Activated T-cell treated with anti-CD3 and anti-CD28 coated beads for 24 hours (primary cell): Measurements from ENCODE around the gene PIP5K1B.
"Not testable (repeated sequence)": the region's sequence is repeated elsewhere in the genome, so short reads cannot be mapped to it uniquely, and the experiment has no call there.

Experiments
- DNase-seq: peaks from one replicate; pipeline ENCODE4 v3.0.0-alpha.2; 2020; ENCODE audit warnings: low read depth

The PIP5K1B gene, protein sequence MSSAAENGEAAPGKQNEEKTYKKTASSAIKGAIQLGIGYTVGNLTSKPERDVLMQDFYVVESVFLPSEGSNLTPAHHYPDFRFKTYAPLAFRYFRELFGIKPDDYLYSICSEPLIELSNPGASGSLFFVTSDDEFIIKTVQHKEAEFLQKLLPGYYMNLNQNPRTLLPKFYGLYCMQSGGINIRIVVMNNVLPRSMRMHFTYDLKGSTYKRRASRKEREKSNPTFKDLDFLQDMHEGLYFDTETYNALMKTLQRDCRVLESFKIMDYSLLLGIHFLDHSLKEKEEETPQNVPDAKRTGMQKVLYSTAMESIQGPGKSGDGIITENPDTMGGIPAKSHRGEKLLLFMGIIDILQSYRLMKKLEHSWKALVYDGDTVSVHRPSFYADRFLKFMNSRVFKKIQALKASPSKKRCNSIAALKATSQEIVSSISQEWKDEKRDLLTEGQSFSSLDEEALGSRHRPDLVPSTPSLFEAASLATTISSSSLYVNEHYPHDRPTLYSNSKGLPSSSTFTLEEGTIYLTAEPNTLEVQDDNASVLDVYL

GRCh38 chr9:68704814-68705530 is at the start of gene PIP5K1B:
Gene PIP5K1B, plus strand, starts transcription at chr9:68705240. Its CDS starts 117,375 bp downstream, at chr9:68822615.
- DNase-seq = peak; percentile 20

GRCh38 chr9:68664036-68664435 is 41.0 kb upstream of the PIP5K1B start:
- DNase-seq = no peak

GRCh38 chr9:68668127-68668526 is 36.9 kb upstream of the PIP5K1B start:
- DNase-seq = no peak

DNA sequence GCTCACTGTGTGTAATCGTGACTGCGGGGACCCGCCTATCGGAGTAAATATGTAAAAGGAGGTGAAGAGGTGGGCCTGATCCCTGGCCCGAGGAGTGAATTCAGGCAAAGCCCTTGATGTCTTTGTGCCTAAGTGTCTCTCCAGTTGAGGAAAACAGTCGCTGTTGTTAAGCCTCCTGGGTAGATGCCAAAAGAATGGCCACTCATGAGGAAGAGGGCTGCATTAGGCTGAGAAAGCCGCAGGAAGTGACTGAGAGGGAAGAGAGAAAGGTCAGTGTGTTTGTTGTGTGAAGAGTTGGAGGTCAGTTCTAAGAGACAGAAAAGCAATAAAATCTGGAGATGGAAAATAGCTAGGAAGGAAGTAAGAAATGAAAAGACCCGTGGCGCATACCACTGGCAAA is 35.8 kb upstream of the PIP5K1B start:
- DNase-seq = no peak

DNA sequence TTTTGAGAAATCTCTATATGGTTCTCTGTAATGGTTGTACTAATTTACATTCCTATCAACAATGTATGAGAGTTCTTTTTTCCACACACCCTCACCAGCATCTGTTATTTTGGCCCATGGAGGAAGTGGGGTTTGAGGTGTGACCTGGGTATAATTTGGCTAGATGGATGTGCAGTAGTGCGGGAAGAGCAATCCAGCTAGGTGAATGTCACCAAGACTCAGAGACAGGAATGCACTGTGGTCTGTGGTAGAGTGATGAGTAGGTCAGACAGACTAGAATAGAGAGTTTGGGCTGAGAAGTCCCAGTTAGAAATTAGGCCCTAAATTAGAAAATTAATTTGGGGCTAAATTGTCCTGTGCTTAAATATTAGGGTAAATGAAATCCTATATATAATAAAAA is 32.8 kb upstream of the PIP5K1B start:
- no peak for DNase-seq

GRCh38 chr9:68672625-68673024 is 32.4 kb upstream of the PIP5K1B start:
- DNase-seq = no peak

GRCh38 chr9:68678430-68678829 is 26.6 kb upstream of the PIP5K1B start:
- DNase-seq = no peak

DNA sequence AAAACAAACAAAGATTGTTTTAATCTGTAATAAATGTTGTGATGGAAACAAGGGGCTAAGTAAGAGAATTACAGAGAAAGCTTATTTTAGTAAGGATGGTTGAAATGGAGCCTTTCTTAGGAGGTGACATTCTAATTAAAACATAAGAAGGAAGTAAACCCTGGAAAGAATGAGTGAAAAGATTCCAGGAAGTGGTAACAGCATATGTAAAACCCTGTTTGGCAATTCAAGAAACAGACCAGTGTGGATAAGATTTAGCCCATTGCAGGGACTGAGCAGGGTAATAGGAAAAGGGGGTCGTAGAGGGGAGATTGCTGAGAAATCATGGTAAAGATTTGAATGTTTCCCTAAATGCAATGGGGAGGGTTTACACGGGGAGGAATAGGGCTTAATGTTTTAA is 21.6 kb upstream of the PIP5K1B start:
- no peak for DNase-seq

GRCh38 chr9:68685213-68685612 is 19.8 kb upstream of the PIP5K1B start:
- no peak for DNase-seq

GRCh38 chr9:68685770-68686169 is 19.3 kb upstream of the PIP5K1B start:
- DNase-seq = no peak

- DNase-seq = no peak
These were observed 15.0 kb upstream of the PIP5K1B start for GRCh38 chr9:68690088-68690487.

DNA sequence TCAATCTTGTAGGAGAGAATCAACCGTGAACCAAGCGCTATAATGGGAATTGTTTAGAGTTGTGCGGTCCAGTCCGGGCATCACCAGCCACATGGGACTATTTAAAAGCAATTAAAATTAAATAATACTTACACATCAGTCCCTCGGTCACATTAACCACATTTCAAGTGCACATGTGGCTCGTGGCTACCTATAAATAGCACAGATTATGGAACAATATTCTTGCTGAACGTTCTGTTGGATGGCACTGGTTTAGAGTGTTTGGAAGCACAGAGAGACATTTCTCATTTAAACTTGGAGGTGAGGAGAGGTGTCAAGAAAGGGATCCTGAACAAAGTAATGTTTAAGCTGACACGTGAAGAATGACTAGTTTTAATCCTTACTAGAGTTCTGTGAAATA is 12.5 kb upstream of the PIP5K1B start:
- DNase-seq = no peak

- DNase-seq = no peak
These were observed 10.9 kb upstream of the PIP5K1B start for GRCh38 chr9:68694125-68694524.

- no peak for DNase-seq
These were observed 7.2 kb upstream of the PIP5K1B start for GRCh38 chr9:68697851-68698250.

DNA sequence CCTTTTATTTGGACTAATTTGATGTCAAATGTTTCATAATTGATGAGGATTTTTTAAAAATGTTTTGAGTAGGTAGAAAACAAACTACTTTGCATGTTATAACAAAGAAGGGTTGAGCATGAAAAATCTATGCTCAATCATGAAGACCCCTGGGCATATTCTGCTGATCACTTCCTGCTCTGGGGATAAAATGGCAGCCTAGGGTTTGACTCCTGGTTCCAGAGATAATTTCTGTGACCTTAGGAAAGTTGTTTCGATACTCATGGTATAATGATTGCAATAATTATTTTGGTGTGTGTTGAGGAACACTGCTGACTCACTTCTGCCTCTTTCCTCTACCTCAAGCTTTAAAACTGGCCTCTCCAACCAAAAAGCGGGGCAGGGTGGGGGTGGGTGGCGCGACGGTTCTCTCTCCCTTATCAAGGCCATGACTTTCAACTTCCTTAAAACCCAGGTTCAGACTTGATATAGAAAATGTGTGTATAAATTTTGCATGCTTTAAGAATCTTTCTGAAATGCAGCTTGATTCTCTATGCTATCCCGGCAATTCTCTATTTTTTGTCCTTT is 6.0 kb upstream of the PIP5K1B start:
- no peak for DNase-seq

- DNase-seq = not testable (repeated sequence)
These were observed 5.4 kb upstream of the PIP5K1B start for GRCh38 chr9:68699625-68700024.

GRCh38 chr9:68702493-68702892 is 2.5 kb upstream of the PIP5K1B start:
- DNase-seq = no peak

- DNase-seq = no peak
These were observed 1.4 kb upstream of the PIP5K1B start for GRCh38 chr9:68703672-68704071.

DNA sequence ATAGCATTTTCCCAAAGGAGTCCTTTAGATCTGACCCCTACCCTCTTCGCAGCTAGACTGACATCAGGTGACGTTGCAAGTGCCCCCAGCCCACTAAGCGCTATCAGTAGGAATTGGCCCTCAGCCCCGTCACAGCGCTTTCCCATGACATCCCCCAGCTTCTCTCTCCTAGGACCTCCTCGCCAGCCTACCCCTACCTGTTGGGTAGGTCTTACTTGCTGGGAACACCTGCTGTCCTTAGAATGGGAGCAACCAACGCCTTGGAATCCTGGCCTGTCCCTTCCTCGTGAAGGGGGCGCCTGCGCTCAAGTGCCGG is 584 bp upstream of the PIP5K1B start:
- no peak for DNase-seq

DNA sequence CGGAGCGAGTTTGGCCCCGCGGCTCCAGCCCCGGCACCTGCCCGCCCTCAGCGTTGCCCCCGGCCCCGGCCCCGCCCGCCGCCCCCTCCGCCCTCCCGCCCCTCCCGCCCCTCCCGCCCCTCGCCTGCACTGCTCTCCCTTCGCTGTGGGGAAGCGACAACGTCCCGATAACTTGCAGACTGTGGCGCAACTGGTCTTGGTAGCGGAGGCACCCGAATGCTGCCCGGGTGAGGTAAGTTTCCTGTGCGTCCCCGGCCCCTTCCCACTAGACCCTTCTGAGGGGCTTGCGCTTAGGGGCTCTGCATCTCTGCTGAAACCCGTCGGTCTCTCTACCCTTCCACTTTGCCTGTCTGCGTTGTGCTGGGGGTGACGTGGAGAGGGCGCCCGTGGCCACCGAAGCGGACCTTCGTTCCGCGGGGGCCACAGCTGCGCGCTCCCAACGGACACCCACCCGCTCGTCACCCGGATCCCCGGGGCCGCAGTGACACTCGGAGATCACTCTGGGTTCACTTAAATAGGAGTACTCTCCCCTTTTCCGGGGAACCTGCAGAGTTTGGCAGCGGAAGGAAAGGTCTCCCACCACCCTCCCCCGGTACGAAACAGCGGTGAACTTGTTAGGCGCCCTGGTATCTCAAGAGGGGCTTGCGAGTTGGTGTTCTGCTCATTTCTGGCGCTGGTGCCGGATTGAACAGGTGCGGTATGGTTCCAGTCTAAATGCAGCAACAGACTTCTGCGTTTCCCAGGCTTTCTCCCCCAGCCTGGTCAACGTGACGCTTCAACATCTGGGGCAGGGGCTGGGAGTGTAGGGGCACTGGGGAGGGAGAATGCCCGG is 707 bp downstream of the PIP5K1B start:
- DNase-seq = no peak

- DNase-seq = no peak
These were observed 1.5 kb downstream of the PIP5K1B start for GRCh38 chr9:68706363-68707201.
